Measurements from ENCODE around the gene STT3A.

GRCh38 chr11:125585487-125585886, 7.2 kb upstream of the STT3A start:
- no peak for TF ChIP-seq CTCF (IDR thresholded peaks at IDR 0.05)
- no peak for TF ChIP-seq POLR2A (IDR thresholded peaks at IDR 0.05)
